Effector memory CD8-positive, alpha-beta T cell (primary cell): ENCODE measurements around the gene KRTAP10-8.
"Not testable (repeated sequence)": the region's sequence is repeated elsewhere in the genome, so short reads cannot be mapped to it uniquely, and the experiment has no call there.

Experiments
- ATAC-seq: fragments of 150-1000 bp; cut with Tn5 transposase; replicated peaks from 2 replicates; pipeline ENCODE4 v1.10.0; 2021; ENCODE audit warnings: mild to moderate bottlenecking, moderate library complexity
- DNase-seq, 3 experiments: peaks; one replicate each; pipeline ENCODE4 v3.0.0; 2021
- H3K27ac Mint-ChIP-seq, 2 donors: one replicate each; pipeline ENCODE4 v1.8.0; 2022; ENCODE audit warnings: mild to moderate bottlenecking in 2 of 2, mixed read lengths in 2 of 2, moderate library complexity in 2 of 2
- H3K27me3 Mint-ChIP-seq, 2 donors: one replicate each; pipeline ENCODE4 v1.8.0; 2022; ENCODE audit warnings: mixed read lengths in 2 of 2
- H3K36me3 Mint-ChIP-seq: one replicate; pipeline ENCODE4 v1.8.0; 2022; ENCODE audit warnings: mild to moderate bottlenecking, moderate library complexity, mixed read lengths; ENCODE audit not compliant: insufficient read depth
- H3K4me1 Mint-ChIP-seq, 2 donors: one replicate each; pipeline ENCODE4 v1.8.0; 2022; ENCODE audit warnings: low read depth in 2 of 2, mixed read lengths in 2 of 2
- H3K4me3 Mint-ChIP-seq, 2 donors: one replicate each; pipeline ENCODE4 v1.8.0; 2022; ENCODE audit warnings: mild to moderate bottlenecking in 2 of 2, mixed read lengths in 2 of 2, moderate library complexity in 2 of 2
- H3K9me3 Mint-ChIP-seq, 2 donors: one replicate each; pipeline ENCODE4 v1.8.0; 2022; ENCODE audit warnings: mixed read lengths in 2 of 2

KRTAP10-8 gene

DNA sequence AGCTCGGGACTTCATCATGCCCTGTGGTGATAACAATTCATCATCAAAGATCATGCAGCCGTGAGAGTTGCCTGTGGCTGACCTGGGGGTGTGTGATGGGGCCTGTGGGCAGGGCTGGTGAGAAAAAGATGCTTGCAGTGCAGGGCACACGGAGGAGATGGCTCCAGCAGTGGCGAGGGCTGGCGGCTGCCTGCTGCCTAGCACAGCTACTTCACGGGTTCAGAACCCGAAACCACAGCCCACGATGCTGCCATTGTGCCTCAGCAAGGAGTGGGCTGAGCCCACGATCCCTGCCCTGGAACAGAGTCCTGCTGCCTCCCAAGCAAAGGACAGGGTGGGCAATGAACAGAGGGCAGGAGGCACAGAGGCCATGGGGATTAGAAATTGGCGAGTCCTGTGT, 14.4 kb downstream of the KRTAP10-8 start:
- Mint-ChIP-seq H3K9me3 (peaks cover 21 to 42% of the 10 kb centered on the region in 2 donors), H3K4me3 (peak overlapping the region; percentile 61 to 75), H3K4me1 (peaks cover 42 to 56% of the 10 kb centered on the region in 2 donors), H3K27ac (peak overlapping the region; percentile 89 to 90), H3K27me3 (no peaks in the 10 kb centered on the region), H3K36me3 (peaks cover 13% of the 10 kb centered on the region)
- ATAC-seq (peak; percentile 97), DNase-seq (peak; percentile 39 to 50 (median 42))

DNA sequence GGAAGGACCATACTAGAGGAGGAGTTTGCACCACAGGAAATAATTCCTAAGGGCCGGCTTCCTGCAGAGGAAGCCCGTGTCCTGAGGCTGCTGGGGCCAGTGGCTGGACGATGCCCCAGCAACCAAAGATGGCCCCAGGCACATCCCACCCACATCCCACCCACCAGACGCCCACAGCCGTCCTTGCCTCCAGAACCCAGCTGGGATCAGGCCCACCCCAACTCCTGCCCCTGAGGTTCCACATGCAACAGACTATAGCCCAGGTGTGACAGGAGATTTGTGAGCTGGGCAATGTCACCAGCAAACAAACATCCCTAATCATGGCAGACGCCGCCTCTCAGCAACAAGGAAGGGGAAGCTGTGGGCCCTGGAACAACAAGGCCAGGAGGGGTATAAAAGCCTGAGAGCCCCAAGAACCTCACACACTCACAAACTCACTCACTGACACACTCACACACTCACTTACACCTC, 14.8 kb downstream of the KRTAP10-8 start, which contains the start of gene KRTAP10-9:
Gene KRTAP10-9, plus strand, starts transcription at position 421 of the 471 bp plus-strand sequence. CDS start 79 bp downstream, outside the sequence.
- Mint-ChIP-seq H3K36me3 (peaks cover 13% of the 10 kb centered on the region), H3K4me1 (peaks cover 42 to 56% of the 10 kb centered on the region in 2 donors), H3K4me3 (peak within 1 kb of the TSS; percentile 68 to 75), H3K27ac (peak within 1 kb of the TSS; percentile 89 to 90), H3K27me3 (no peaks in the 10 kb centered on the region), H3K9me3 (peaks cover 23 to 46% of the 10 kb centered on the region in 2 donors)
- no peak for ATAC-seq
- no peak for DNase-seq

DNA sequence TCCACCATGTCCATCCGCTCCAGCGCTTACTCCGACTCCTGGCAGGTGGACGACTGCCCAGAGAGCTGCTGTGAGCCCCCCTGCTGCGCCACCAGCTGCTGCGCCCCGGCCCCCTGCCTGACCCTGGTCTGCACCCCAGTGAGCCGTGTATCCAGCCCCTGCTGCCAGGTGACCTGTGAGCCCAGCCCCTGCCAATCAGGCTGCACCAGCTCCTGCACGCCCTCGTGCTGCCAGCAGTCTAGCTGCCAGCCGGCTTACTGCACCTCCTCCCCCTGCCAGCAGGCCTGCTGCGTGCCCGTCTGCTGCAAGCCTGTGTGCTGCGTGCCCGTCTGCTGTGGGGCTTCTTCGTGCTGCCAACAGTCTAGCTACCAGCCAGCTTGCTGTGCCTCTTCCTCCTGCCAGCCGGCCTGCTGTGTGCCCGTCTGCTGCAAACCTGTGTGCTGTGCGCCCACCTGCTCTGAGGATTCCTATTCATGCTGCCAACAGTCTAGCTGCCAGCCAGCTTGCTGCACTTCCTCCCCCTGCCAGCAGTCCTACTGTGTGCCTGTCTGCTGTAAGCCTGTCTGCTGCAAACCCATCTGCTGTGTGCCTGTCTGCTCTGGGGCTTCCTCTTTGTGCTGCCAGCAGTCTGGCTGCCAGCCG, 15.4 kb downstream of the KRTAP10-8 start:
- H3K27me3 Mint-ChIP-seq, ATAC-seq, DNase-seq: not testable (repeated sequence)
- Mint-ChIP-seq H3K27ac (peak overlapping the region; percentile 41 to 90), H3K4me3 (peak overlapping the region; percentile 12 to 68), H3K9me3 (peaks cover 27 to 42% of the 10 kb centered on the region in 2 donors), H3K4me1 (peaks cover 41 to 56% of the 10 kb centered on the region in 2 donors), H3K36me3 (peaks cover 13% of the 10 kb centered on the region)

DNA sequence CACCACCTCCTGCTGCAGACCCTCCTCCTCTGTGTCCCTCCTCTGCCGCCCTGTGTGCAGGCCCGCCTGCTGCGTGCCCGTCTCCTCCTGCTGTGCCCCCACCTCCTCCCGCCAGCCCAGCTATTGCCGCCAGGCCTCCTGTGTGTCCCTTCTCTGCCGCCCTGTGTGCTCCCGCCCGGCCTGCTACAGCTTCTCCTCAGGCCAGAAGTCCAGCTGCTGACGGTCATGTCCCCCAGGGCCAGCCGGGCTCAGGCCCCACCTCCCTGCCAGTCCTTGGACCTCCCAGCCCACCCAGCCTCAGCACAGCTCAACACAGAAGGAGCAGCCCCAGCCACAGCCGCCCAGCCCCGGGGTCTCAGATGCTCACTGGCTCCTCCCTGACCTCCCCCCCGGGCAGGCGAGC, 16.0 kb downstream of the KRTAP10-8 start:
- H3K4me3 Mint-ChIP-seq, result peak overlapping the region; percentile 12 to 68
- H3K9me3 Mint-ChIP-seq, result peaks cover 27 to 38% of the 10 kb centered on the region in 2 donors
- ATAC-seq, result not testable (repeated sequence)

GRCh38 chr21:44628707-44629391, 17.0 kb downstream of the KRTAP10-8 start:
- H3K4me3 Mint-ChIP-seq, result no peak overlapping the region
- peaks cover 21 to 34% of the 10 kb centered on the region in 2 donors for H3K9me3 Mint-ChIP-seq
- ATAC-seq, result no peak
- H3K4me1 Mint-ChIP-seq, result peaks cover 41 to 43% of the 10 kb centered on the region in 2 donors
- peaks cover 16% of the 10 kb centered on the region for H3K36me3 Mint-ChIP-seq
- DNase-seq, result no peak
- peak overlapping the region; percentile 77 to 87 for H3K27ac Mint-ChIP-seq
- no peaks in the 10 kb centered on the region for H3K27me3 Mint-ChIP-seq

More for the DNA sequence above, 16.0 kb downstream of the KRTAP10-8 start:
- peak overlapping the region; percentile 41 to 90 for H3K27ac Mint-ChIP-seq
- H3K36me3 Mint-ChIP-seq, result peaks cover 13% of the 10 kb centered on the region
- not testable (repeated sequence) for H3K27me3 Mint-ChIP-seq, DNase-seq
- peaks cover 41 to 50% of the 10 kb centered on the region in 2 donors for H3K4me1 Mint-ChIP-seq

DNA sequence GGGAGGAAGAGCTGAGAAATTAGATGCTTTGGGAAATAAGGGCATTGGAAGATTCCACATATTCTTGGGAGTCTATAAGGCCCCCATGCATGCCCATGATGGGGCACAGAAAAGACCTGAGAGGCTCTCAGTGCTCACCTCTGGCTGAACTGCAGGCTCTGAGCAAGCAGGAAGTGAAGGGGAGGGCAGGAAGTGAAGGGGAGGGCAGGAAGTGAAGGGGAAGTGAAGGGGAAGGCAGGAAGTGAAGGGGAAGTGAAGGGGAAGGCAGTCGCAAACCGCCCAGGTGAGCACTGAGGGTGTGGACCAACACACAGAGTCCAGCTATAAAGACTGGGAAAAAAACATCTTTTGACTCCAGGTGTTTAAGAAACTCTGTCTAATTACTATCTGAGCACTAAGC, 18.6 kb downstream of the KRTAP10-8 start:
- ATAC-seq, result peak; percentile 18
- peak overlapping the region; percentile 58 to 68 for H3K4me3 Mint-ChIP-seq
- peaks cover 38 to 40% of the 10 kb centered on the region in 2 donors for H3K4me1 Mint-ChIP-seq
- no peaks in the 10 kb centered on the region for H3K27me3 Mint-ChIP-seq
- H3K36me3 Mint-ChIP-seq, result peaks cover 16% of the 10 kb centered on the region
- H3K9me3 Mint-ChIP-seq, result peaks cover 18 to 29% of the 10 kb centered on the region in 2 donors
- H3K27ac Mint-ChIP-seq, result peak overlapping the region; percentile 77 to 87
- no peak for DNase-seq

DNA sequence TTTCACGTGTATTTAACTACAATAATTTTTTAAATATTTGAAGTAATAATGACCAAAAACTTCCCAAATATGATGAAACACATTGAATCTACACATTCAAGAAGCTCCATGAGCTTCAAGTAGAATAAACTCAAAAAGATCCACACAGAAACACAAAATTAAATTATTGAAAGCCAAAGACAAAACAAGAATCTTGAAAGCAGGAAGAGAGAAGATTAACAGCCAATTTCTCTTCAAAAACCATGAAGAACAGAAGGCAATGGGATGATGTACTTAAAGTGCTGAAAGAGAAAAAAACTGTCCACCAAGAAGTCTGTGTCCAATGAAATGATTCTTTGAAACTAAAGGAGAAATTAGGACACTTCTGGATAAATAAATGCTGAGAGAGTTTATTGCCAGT, 20.2 kb downstream of the KRTAP10-8 start:
- Mint-ChIP-seq H3K9me3 (peaks cover 18 to 29% of the 10 kb centered on the region in 2 donors), H3K4me1 (peaks cover 24 to 25% of the 10 kb centered on the region in 2 donors), H3K27me3 (peaks cover 0 to 7% of the 10 kb centered on the region in 2 donors), H3K36me3 (peaks cover 10% of the 10 kb centered on the region), H3K27ac (no peak overlapping the region), H3K4me3 (no peak overlapping the region)
- no peak for ATAC-seq
- DNase-seq, result no peak

GRCh38 chr21:44636209-44637017, 24.5 kb downstream of the KRTAP10-8 start:
- no peak for DNase-seq
- Mint-ChIP-seq H3K27ac (no peak overlapping the region), H3K4me3 (no peak overlapping the region), H3K4me1 (peaks cover 0 to 3% of the 10 kb centered on the region in 2 donors), H3K27me3 (peaks cover 0 to 35% of the 10 kb centered on the region in 2 donors), H3K36me3 (peaks cover 4% of the 10 kb centered on the region), H3K9me3 (peaks cover 7 to 27% of the 10 kb centered on the region in 2 donors)
- no peak for ATAC-seq

DNA sequence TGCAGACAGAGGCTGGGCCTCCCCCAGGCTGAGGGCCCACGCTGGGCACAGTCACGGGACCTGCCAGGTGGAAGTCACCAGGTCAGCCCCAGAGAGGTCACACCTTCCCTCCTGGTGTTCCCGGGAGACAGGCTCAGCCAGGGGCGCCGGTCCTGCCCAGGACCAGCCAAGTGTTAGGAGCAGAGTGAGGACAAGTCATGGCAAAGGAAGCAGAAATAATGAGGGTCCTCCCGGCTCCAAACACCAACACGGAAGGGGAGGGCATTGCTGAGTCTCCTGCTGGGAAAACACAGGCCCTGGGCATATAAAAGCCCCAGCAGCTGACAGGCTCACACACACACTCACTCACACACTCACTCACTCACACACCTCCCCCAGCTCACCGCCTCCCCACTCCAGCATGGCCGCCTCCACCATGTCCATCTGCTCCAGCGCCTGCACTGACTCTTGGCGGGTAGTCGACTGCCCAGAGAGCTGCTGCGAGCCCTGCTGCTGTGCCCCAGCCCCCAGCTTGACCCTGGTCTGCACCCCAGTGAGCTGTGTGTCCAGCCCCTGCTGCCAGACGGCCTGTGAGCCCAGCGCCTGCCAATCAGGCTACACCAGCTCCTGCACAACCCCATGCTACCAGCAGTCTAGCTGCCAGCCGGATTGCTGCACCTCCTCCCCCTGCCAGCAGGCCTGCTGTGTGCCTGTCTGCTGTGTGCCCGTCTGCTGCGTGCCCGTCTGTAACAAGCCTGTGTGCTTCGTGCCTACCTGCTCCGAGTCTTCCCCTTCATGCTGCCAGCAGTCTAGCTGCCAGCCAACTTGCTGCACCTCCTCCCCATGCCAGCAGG, 25.4 kb downstream of the KRTAP10-8 start, which contains the start of gene KRTAP10-10:
Gene KRTAP10-10, plus strand, starts transcription at position 339 of the 833 bp plus-strand sequence. Its CDS starts 62 bp downstream, at position 401.
- DNase-seq (no peak), ATAC-seq (no peak)
- H3K27ac Mint-ChIP-seq, result no peak within 1 kb of the TSS
- H3K9me3 Mint-ChIP-seq, result peaks cover 2 to 24% of the 10 kb centered on the region in 2 donors
- no peak within 1 kb of the TSS for H3K4me3 Mint-ChIP-seq
- peaks cover 0 to 3% of the 10 kb centered on the region in 2 donors for H3K4me1 Mint-ChIP-seq
- peaks cover 0 to 35% of the 10 kb centered on the region in 2 donors for H3K27me3 Mint-ChIP-seq
- H3K36me3 Mint-ChIP-seq, result peaks cover 4% of the 10 kb centered on the region

DNA sequence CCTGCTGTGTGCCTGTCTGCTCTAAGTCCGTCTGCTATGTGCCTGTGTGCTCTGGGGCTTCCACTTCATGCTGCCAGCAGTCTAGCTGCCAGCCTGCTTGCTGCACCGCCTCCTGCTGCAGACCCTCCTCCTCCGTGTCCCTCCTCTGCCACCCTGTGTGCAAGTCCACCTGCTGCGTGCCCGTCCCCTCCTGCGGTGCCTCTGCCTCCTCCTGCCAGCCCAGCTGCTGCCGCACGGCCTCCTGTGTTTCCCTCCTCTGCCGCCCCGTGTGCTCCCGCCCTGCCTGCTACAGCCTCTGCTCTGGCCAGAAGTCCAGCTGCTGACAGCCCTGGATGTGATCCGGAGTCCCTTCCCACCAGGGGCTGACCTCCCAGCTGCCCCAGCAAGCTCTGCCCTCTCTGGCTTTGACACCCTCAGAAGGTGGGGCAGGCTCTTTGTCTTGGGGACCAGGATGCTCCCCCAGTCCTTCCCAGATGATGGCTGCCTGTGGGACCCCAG, 26.0 kb downstream of the KRTAP10-8 start:
- H3K27ac Mint-ChIP-seq, H3K4me3 Mint-ChIP-seq, ATAC-seq, H3K4me1 Mint-ChIP-seq, H3K36me3 Mint-ChIP-seq, DNase-seq: not testable (repeated sequence)
- H3K27me3 Mint-ChIP-seq, result peaks cover 0 to 35% of the 10 kb centered on the region in 2 donors
- H3K9me3 Mint-ChIP-seq, result peaks cover 2 to 23% of the 10 kb centered on the region in 2 donors

DNA sequence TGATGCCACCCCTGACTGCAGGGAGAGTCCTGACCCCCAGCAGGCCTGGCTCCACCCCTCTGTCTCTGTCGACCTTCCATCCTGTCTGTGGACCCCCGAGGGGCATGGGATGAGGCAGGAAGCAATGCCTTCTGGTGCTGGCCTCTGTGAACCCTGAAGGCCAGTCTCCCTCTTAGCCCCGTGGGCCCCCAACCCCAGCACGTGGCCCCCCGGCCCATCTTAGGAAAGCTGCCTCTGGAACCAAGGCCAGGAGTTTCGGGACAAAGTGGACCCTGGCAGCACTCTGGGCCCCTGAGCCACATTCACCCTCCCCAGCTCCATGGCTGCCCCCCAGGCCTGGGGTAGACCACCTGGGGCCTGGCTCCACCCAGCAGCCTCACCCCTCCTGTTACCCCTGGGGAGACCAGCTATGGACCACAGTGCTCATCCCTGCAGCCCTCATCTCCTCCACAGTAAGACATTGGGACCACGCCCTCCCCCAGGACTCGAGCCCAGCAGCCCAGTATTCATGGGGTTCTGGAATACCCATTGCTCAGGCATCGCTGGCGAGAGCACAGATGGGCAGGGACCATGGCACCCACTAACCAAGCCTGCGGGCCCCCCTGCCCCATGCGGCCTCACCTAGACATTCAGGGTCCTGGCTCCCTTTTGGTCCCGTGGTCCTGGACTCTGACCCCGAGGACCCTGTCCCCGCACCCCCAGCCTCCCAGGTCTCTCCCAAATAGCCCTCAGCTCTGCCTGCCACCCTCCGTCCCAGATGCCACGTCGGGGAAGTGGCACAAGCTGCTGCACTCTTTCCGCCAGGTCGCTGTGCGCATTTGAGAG, 26.8 kb downstream of the KRTAP10-8 start:
- ATAC-seq, H3K36me3 Mint-ChIP-seq: not testable (repeated sequence)
- H3K27ac Mint-ChIP-seq, result peak overlapping the region in 1 of 2 donors; percentile 23

More for the DNA sequence above, 26.8 kb downstream of the KRTAP10-8 start:
- not testable (repeated sequence) for H3K4me1 Mint-ChIP-seq, DNase-seq, H3K4me3 Mint-ChIP-seq
- peaks cover 2 to 24% of the 10 kb centered on the region in 2 donors for H3K9me3 Mint-ChIP-seq
- peaks cover 0 to 35% of the 10 kb centered on the region in 2 donors for H3K27me3 Mint-ChIP-seq
